Measurements from ENCODE around the gene COA5. TPM values are rescaled to one million over a fixed set of nuclear protein-coding genes. Genes with fewer than 3 reads are reported as not detected.

The COA5 gene
- total RNA-seq, 1 donor, result 17.4 TPM

GRCh38 chr2:98650998-98651397, 42.7 kb upstream of the COA5 start:
- Histone ChIP-seq H3K4me2 (ENCODE audit: insufficient read depth, low read length) (no peak overlapping the region), H3K4me3 (ENCODE audit: insufficient read depth, low read length) (no peak overlapping the region), H3K4me1 (ENCODE audit: insufficient read depth, low read length) (no peaks in the 10 kb centered on the region), H3K36me3 (ENCODE audit: insufficient read depth, low read length) (no peaks in the 10 kb centered on the region), H3K27me3 (ENCODE audit: insufficient read depth, low read length) (no peaks in the 10 kb centered on the region), H3K9me3 (ENCODE audit: low read depth, low read length) (no peaks in the 10 kb centered on the region), H4K20me1 (ENCODE audit: insufficient read depth, low read length) (no peaks in the 10 kb centered on the region), H3K79me2 (ENCODE audit: insufficient read depth, low read length) (no peaks in the 10 kb centered on the region), H2AFZ (ENCODE audit: low read length) (no peak overlapping the region), H3K27ac (ENCODE audit: low read depth, low read length) (no peak overlapping the region)
- no peak for DNase-seq (ENCODE audit: insufficient read length, low spot score, missing footprints)
- TF ChIP-seq CTCF (IDR thresholded peaks at IDR 0.05; ENCODE audit: extremely low read depth, low read depth, low read length), result no peak

GRCh38 chr2:98649992-98650375, 41.7 kb upstream of the COA5 start:
- Histone ChIP-seq H3K79me2 (ENCODE audit: insufficient read depth, low read length) (no peaks in the 10 kb centered on the region), H3K27me3 (ENCODE audit: insufficient read depth, low read length) (no peaks in the 10 kb centered on the region), H4K20me1 (ENCODE audit: insufficient read depth, low read length) (no peaks in the 10 kb centered on the region), H3K36me3 (ENCODE audit: insufficient read depth, low read length) (no peaks in the 10 kb centered on the region), H3K4me2 (ENCODE audit: insufficient read depth, low read length) (no peak overlapping the region), H3K4me1 (ENCODE audit: insufficient read depth, low read length) (no peaks in the 10 kb centered on the region), H3K9me3 (ENCODE audit: low read depth, low read length) (no peaks in the 10 kb centered on the region), H2AFZ (ENCODE audit: low read length) (no peak overlapping the region), H3K27ac (ENCODE audit: low read depth, low read length) (no peak overlapping the region), H3K4me3 (ENCODE audit: insufficient read depth, low read length) (no peak overlapping the region)
- no peak for TF ChIP-seq CTCF (IDR thresholded peaks at IDR 0.05; ENCODE audit: extremely low read depth, low read depth, low read length)
- no peak for DNase-seq (ENCODE audit: insufficient read length, low spot score, missing footprints)

- H3K4me2 ChIP-seq (ENCODE audit: insufficient read depth, low read length), result no peak overlapping the region
- H3K4me3 ChIP-seq (ENCODE audit: insufficient read depth, low read length), result no peak overlapping the region
- no peaks in the 10 kb centered on the region for H3K27me3 ChIP-seq (ENCODE audit: insufficient read depth, low read length)
- H3K27ac ChIP-seq (ENCODE audit: low read depth, low read length), result no peak overlapping the region
- H3K9me3 ChIP-seq (ENCODE audit: low read depth, low read length), result no peaks in the 10 kb centered on the region
- H3K4me1 ChIP-seq (ENCODE audit: insufficient read depth, low read length), result no peaks in the 10 kb centered on the region
- H3K36me3 ChIP-seq (ENCODE audit: insufficient read depth, low read length), result no peaks in the 10 kb centered on the region
- TF ChIP-seq CTCF (IDR thresholded peaks at IDR 0.05; ENCODE audit: extremely low read depth, low read depth, low read length), result peak; percentile 99
- H4K20me1 ChIP-seq (ENCODE audit: insufficient read depth, low read length), result no peaks in the 10 kb centered on the region
- no peaks in the 10 kb centered on the region for H3K79me2 ChIP-seq (ENCODE audit: insufficient read depth, low read length)
- H2AFZ ChIP-seq (ENCODE audit: low read length), result no peak overlapping the region
- peak; percentile 80 for DNase-seq (ENCODE audit: insufficient read length, low spot score, missing footprints)
Observed at GRCh38 chr2:98649135-98649991, 41.1 kb upstream of the COA5 start.

- H3K4me3 ChIP-seq (ENCODE audit: insufficient read depth, low read length), result no peak overlapping the region
- no peak overlapping the region for H3K4me2 ChIP-seq (ENCODE audit: insufficient read depth, low read length)
- H3K36me3 ChIP-seq (ENCODE audit: insufficient read depth, low read length), result no peaks in the 10 kb centered on the region
- H3K4me1 ChIP-seq (ENCODE audit: insufficient read depth, low read length), result no peaks in the 10 kb centered on the region
- no peaks in the 10 kb centered on the region for H4K20me1 ChIP-seq (ENCODE audit: insufficient read depth, low read length)
- no peaks in the 10 kb centered on the region for H3K79me2 ChIP-seq (ENCODE audit: insufficient read depth, low read length)
- TF ChIP-seq CTCF (IDR thresholded peaks at IDR 0.05; ENCODE audit: extremely low read depth, low read depth, low read length), result no peak
- no peaks in the 10 kb centered on the region for H3K9me3 ChIP-seq (ENCODE audit: low read depth, low read length)
- no peak overlapping the region for H3K27ac ChIP-seq (ENCODE audit: low read depth, low read length)
- H2AFZ ChIP-seq (ENCODE audit: low read length), result no peak overlapping the region
- DNase-seq (ENCODE audit: insufficient read length, low spot score, missing footprints), result no peak
- peaks cover 2% of the 10 kb centered on the region for H3K27me3 ChIP-seq (ENCODE audit: insufficient read depth, low read length)
Observed at GRCh38 chr2:98648451-98648850, 40.1 kb upstream of the COA5 start.

All from osteoblast (primary cell).